ENCODE results near the gene ILRUN. TPM values are rescaled to one million over a fixed set of nuclear protein-coding genes. Genes with fewer than 3 reads are reported as not detected.

ILRUN gene
- total and polyA plus RNA-seq, 2 of the 8 experiments (the other 6 are each of a cell fraction or from before 2014, with no cell fraction given), result 39.2 to 81.2 TPM

- Histone ChIP-seq H2BK120ac (replicated peaks; ENCODE audit: low read depth, low read length) (no peak overlapping the region), H3K56ac (replicated peaks; ENCODE audit: insufficient read length, low read depth, low read length) (no peak overlapping the region), H3K23ac (ENCODE audit: insufficient read length) (no peak overlapping the region), H3K14ac (ENCODE audit: insufficient read length) (no peak overlapping the region), H3K4me2 (ENCODE audit: insufficient read depth in 1 of 2, low read depth in 2 of 2, low read length in 2 of 2) (no peak overlapping the region), H4K5ac (ENCODE audit: insufficient read length, low read depth, low read length) (no peak overlapping the region), H3K4me1 (replicated peaks in 1 of 4; ENCODE audit: control insufficient read depth in 3 of 4, insufficient read depth in 4 of 4, low read length in 3 of 4) (no peaks in the 10 kb centered on the region), H3K9me3 (ENCODE audit: insufficient read depth in 2 of 2, low read depth in 1 of 2, low read length in 1 of 2) (no peaks in the 10 kb centered on the region), H2BK5ac (ENCODE audit: low read depth, low read length) (no peak overlapping the region), H2AK5ac (ENCODE audit: low read depth, low read length) (no peak overlapping the region), H4K20me1 (replicated peaks in 1 of 2; ENCODE audit: control insufficient read depth in 1 of 2, insufficient read depth in 2 of 2, low read length in 2 of 2) (peaks cover 2 to 3% of the 10 kb centered on the region in 2 experiments), H3K4me3 (ENCODE audit: extremely low read depth in 1 of 4, insufficient read depth in 2 of 4, low read depth in 3 of 4, low read length in 4 of 4) (no peak overlapping the region), H3K27ac (ENCODE audit: low read depth, low read length) (no peak overlapping the region), H3K79me2 (ENCODE audit: control insufficient read depth in 1 of 2, insufficient read depth in 2 of 2, low read length in 2 of 2) (peaks cover 0 to 8% of the 10 kb centered on the region in 2 experiments; a peak in 2 of 4 replicates), H2BK20ac (ENCODE audit: low read length) (no peak overlapping the region), H2BK12ac (ENCODE audit: low read depth, low read length) (no peak overlapping the region), H3K79me1 (ENCODE audit: low read depth, low read length) (no peaks in the 10 kb centered on the region; the same call in 1 of the 2 replicates), H3K9ac (replicated peaks in 1 of 4; ENCODE audit: extremely low read depth in 1 of 4, low read depth in 3 of 4, low read length in 3 of 4) (no peak overlapping the region), H3K27me3 (replicated peaks in 1 of 4; ENCODE audit: control insufficient read depth in 3 of 4, extremely low read depth in 1 of 4, insufficient read depth in 3 of 4, low read length in 3 of 4) (no peaks in the 10 kb centered on the region), H2AFZ (ENCODE audit: low read length) (no peak overlapping the region), H4K91ac (replicated peaks; ENCODE audit: insufficient read length, low read length) (no peak overlapping the region), H2BK15ac (ENCODE audit: low read length) (no peak overlapping the region), H4K8ac (ENCODE audit: extremely low read depth, insufficient read depth, low read length) (no peak overlapping the region), H3K23me2 (ENCODE audit: low read depth, low read length) (no peaks in the 10 kb centered on the region), H3K18ac (ENCODE audit: extremely low read depth, low read length) (no peak overlapping the region), H3K4ac (replicated peaks; ENCODE audit: insufficient read length, low read depth, low read length) (no peak overlapping the region), H3K36me3 (ENCODE audit: control insufficient read depth in 2 of 4, insufficient read depth in 4 of 4, low read length in 3 of 4) (peaks cover 0 to 11% (median 1%) of the 10 kb centered on the region in 4 experiments; a peak in 3 of 8 replicates)
- FAIRE-seq (no peak), DNase-seq (ENCODE audit: low read depth in 1 of 2, low spot score in 2 of 2) (no peak)
- no peak for TF ChIP-seq BACH1 (IDR thresholded peaks at IDR 0.05; ENCODE audit: low read length)
- TF ChIP-seq HDAC2 (IDR thresholded peaks at IDR 0.05; ENCODE audit: borderline replicate concordance in 1 of 2, low read depth in 2 of 2, low read length in 2 of 2), result no peak
- TF ChIP-seq PHF8 (conservative IDR thresholded peaks at IDR 0.05; ENCODE audit: low read depth, low read length), result no peak
- TF ChIP-seq BCL11A (IDR thresholded peaks at IDR 0.05; ENCODE audit: low read depth in 2 of 2, low read length in 2 of 2), result no peak
- no peak for TF ChIP-seq TCF12 (IDR thresholded peaks at IDR 0.05; ENCODE audit: low read depth, low read length)
- CTCF ChIA-PET (ENCODE audit: partially characterized antibody), result no interaction called here
- POLR2A ChIA-PET (ENCODE audit: partially characterized antibody), result interaction anchor here (2.5 kb wide), 1 partner anchor 16 kb away, joined by 5 read pairs; no protein-coding TSS in a partner anchor
Observed at GRCh38 chr6:34648806-34649205, 47.8 kb downstream of the ILRUN start.
